PC-3 (cell line): ENCODE results near the gene XRCC2. TPM values are rescaled to one million over a fixed set of nuclear protein-coding genes. Genes with fewer than 3 reads are reported as not detected.

ENCODE experiments used
- ATAC-seq: fragments of 200-7000 bp; cut with Tn5 transposase; 2 replicates; pipeline ENCODE4 v1.9.1; 2020; ENCODE audit warnings: mild to moderate bottlenecking, moderate library complexity
- BruUV-seq: library from RNA; stranded (reverse); fragments of 400-500 nt; replicated peaks from 2 replicates; lab custom pipeline; 2021; lab: Mats Ljungman, UMichigan
- CTCF ChIA-PET: fragments of 300-600 bp; sonication (Branson Sonifier 250); formaldehyde crosslinking; loops from one replicate; lab custom pipeline; 2022; ENCODE audit warnings: antibody characterized with exemption; lab: Charles Lee
- POLR2A ChIA-PET: fragments of 300-600 bp; sonication (Branson Sonifier 250); formaldehyde crosslinking; loops from one replicate; lab custom pipeline; 2022; ENCODE audit warnings: antibody characterized with exemption; ENCODE audit not compliant: unreplicated experiment; lab: Charles Lee
- DNase-seq: peaks from one replicate; pipeline ENCODE4 v3.0.0-alpha.2; 2015
- H2AFZ ChIP-seq: fragments of 300-600 bp; sonication (generic); 2 replicates; pipeline ENCODE4 v1.6.0; 2016; ENCODE audit warnings: antibody characterized with exemption, low read length
- H3F3A ChIP-seq: fragments of 300-600 bp; sonication (generic); one replicate; pipeline ENCODE4 v1.6.0; 2017; ENCODE audit warnings: antibody characterized with exemption, low read length, control low read depth, mild to moderate bottlenecking; ENCODE audit not compliant: unreplicated experiment
- H3K27ac ChIP-seq: fragments of 300-600 bp; sonication (generic); 2 replicates; pipeline ENCODE4 v1.5.1; 2016; ENCODE audit warnings: mild to moderate bottlenecking, low read length
- H3K27me3 ChIP-seq: fragments of 300-600 bp; sonication (generic); 2 replicates; pipeline ENCODE4 v1.6.1; 2016; ENCODE audit warnings: low read length, mixed read lengths
- H3K36me3 ChIP-seq: fragments of 300-600 bp; sonication (generic); 2 replicates; pipeline ENCODE4 v1.6.1; 2016; ENCODE audit warnings: low read depth, mixed run types, low read length, mixed read lengths
- H3K4me1 ChIP-seq: fragments of 300-600 bp; sonication (generic); 2 replicates; pipeline ENCODE4 v1.5.1; 2016; ENCODE audit warnings: low read length; ENCODE audit not compliant: insufficient read depth
- H3K4me2 ChIP-seq: fragments of 300-600 bp; sonication (generic); 2 replicates; pipeline ENCODE4 v1.6.0; 2016; ENCODE audit warnings: low read length
- H3K4me3 ChIP-seq: fragments of 300-600 bp; sonication (generic); 2 replicates; pipeline ENCODE4 v1.5.1; 2016; ENCODE audit warnings: mild to moderate bottlenecking, low read length, mixed read lengths
- H3K79me2 ChIP-seq: fragments of 300-600 bp; sonication (generic); 2 replicates; pipeline ENCODE4 v1.6.1; 2017; ENCODE audit warnings: low read length, mixed read lengths
- H3K9ac ChIP-seq: fragments of 300-600 bp; sonication (generic); 2 replicates; pipeline ENCODE4 v1.6.0; 2016; ENCODE audit warnings: mild to moderate bottlenecking, low read length
- H3K9me2 ChIP-seq: fragments of 300-600 bp; sonication (generic); replicated peaks from 2 replicates; pipeline ENCODE4 v1.6.1; 2016; ENCODE audit warnings: mixed run types, low read length, mixed read lengths
- H3K9me3 ChIP-seq: fragments of 300-600 bp; sonication (generic); 2 replicates; pipeline ENCODE4 v1.6.1; 2016; ENCODE audit warnings: low read length, mixed read lengths
- H4K20me1 ChIP-seq: fragments of 300-600 bp; sonication (generic); 2 replicates; pipeline ENCODE4 v1.6.1; 2016; ENCODE audit warnings: low read length, mixed read lengths
- EZH2 ChIP-seq: fragments of 300-600 bp; sonication (generic); IDR thresholded peaks from one replicate; pipeline ENCODE4 v1.6.1; 2017; ENCODE audit warnings: antibody characterized with exemption, mild to moderate bottlenecking, low read length; ENCODE audit not compliant: unreplicated experiment
- EZH2phosphoT487 ChIP-seq: fragments of 300-600 bp; sonication (generic); IDR thresholded peaks from 2 replicates; pipeline ENCODE4 v1.6.1; 2018; ENCODE audit warnings: mild to moderate bottlenecking, antibody characterized with exemption, low read length, borderline replicate concordance
- intact Hi-C: fragments of 100-400 bp; cut with micrococcal nuclease; formaldehyde crosslinking; loops from 2 replicates; pipeline ENCODE4 v1.9.0; 2023
- total RNA-seq: library from RNA; depleted of rRNA; stranded (reverse); fragments of >200 nt; gene quantifications from 2 replicates; pipeline ENCODE4 v1.2.3, GENCODE V29; 2014
- TF ChIP-seq, protein P1 (sequence below): fragments of 300-600 bp; sonication (generic); conservative IDR thresholded peaks from 2 replicates; pipeline ENCODE4 v1.5.1; 2017; ENCODE audit warnings: antibody characterized with exemption, low read depth, mild to moderate bottlenecking, low read length

XRCC2 gene
- total RNA-seq, 1 experiment from 2014 or later: 18.7 TPM

DNA sequence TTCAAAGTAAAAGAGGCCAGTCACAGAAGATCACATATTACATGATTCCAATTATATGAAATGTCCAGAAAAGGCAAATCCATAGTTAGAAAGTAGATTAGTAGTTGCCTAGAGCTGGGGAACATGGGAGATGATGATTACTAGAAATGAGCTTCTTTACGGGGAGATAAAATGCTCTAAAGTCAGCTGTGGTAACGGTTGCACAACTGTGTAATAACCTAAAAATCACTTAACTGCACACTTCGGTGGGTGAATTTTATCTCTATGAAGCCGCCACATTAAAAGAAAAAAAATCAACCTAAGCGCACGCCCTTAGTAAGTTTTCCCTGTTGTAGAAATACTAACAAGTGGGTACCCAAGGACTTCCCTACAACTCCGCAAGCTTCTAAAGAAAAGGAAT, 15.9 kb downstream of the XRCC2 start:
- Histone ChIP-seq H3K4me2 (no peak overlapping the region), H3K9me2 (no peaks in the 10 kb centered on the region), H3K4me3 (no peak overlapping the region), H3K79me2 (peaks cover 32% of the 10 kb centered on the region), H3K27me3 (no peaks in the 10 kb centered on the region), H3K4me1 (no peaks in the 10 kb centered on the region), H4K20me1 (no peaks in the 10 kb centered on the region), H3K36me3 (peaks cover 16% of the 10 kb centered on the region; the same call in 1 of the 2 replicates), H3K9me3 (no peaks in the 10 kb centered on the region), H3F3A (no peaks in the 10 kb centered on the region), H3K9ac (no peak overlapping the region), H2AFZ (no peak overlapping the region), H3K27ac (no peak overlapping the region)
- ChIA-PET POLR2A (no interaction called here), CTCF (no interaction called here)
- no TSS peak for BruUV-seq
- intact Hi-C loops: no loop called here
- TF ChIP-seq EZH2phosphoT487: no peak
- TF ChIP-seq, protein P1, sequence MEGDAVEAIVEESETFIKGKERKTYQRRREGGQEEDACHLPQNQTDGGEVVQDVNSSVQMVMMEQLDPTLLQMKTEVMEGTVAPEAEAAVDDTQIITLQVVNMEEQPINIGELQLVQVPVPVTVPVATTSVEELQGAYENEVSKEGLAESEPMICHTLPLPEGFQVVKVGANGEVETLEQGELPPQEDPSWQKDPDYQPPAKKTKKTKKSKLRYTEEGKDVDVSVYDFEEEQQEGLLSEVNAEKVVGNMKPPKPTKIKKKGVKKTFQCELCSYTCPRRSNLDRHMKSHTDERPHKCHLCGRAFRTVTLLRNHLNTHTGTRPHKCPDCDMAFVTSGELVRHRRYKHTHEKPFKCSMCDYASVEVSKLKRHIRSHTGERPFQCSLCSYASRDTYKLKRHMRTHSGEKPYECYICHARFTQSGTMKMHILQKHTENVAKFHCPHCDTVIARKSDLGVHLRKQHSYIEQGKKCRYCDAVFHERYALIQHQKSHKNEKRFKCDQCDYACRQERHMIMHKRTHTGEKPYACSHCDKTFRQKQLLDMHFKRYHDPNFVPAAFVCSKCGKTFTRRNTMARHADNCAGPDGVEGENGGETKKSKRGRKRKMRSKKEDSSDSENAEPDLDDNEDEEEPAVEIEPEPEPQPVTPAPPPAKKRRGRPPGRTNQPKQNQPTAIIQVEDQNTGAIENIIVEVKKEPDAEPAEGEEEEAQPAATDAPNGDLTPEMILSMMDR: no peak
- no peak for TF ChIP-seq EZH2
- ATAC-seq: no peak
- DNase-seq: no peak

DNA sequence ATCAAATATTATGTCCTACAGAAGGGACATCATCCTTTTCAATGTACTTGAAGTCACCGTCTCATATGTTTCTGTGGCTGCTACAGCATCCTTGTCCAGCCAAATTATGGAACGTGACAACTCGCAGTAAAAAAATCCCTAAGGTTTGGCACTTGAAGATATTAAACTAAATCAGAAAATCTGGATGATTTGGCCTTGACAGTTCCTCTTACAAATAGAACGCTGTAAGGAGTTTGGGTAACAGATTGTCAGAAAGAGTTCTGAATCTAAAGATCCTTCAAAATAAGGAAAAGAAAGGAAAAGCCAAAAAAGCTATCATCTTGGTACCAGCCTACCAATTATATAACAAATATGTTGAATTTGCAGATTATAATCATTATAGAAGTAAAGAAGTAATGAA, 21.0 kb downstream of the XRCC2 start:
- H3K79me2 ChIP-seq: peaks cover 10% of the 10 kb centered on the region; the same call in 1 of the 2 replicates
- no peak overlapping the region for H2AFZ ChIP-seq
- peaks cover 15% of the 10 kb centered on the region for H3K36me3 ChIP-seq
- no peak overlapping the region for H3K9ac ChIP-seq
- H3F3A ChIP-seq: no peaks in the 10 kb centered on the region
- TF ChIP-seq, protein P1: no peak
- TF ChIP-seq EZH2 (no peak), EZH2phosphoT487 (no peak)
- H3K4me3 ChIP-seq: no peak overlapping the region
- DNase-seq: no peak
- intact Hi-C loops: no loop called here
- H4K20me1 ChIP-seq: no peaks in the 10 kb centered on the region
- H3K9me2 ChIP-seq: no peaks in the 10 kb centered on the region
- H3K9me3 ChIP-seq: no peaks in the 10 kb centered on the region
- no peak overlapping the region for H3K27ac ChIP-seq
- no peak overlapping the region for H3K4me2 ChIP-seq
- no TSS peak for BruUV-seq
- ChIA-PET CTCF (no interaction called here), POLR2A (no interaction called here)
- H3K4me1 ChIP-seq: no peaks in the 10 kb centered on the region
- no peaks in the 10 kb centered on the region for H3K27me3 ChIP-seq
- no peak for ATAC-seq

DNA sequence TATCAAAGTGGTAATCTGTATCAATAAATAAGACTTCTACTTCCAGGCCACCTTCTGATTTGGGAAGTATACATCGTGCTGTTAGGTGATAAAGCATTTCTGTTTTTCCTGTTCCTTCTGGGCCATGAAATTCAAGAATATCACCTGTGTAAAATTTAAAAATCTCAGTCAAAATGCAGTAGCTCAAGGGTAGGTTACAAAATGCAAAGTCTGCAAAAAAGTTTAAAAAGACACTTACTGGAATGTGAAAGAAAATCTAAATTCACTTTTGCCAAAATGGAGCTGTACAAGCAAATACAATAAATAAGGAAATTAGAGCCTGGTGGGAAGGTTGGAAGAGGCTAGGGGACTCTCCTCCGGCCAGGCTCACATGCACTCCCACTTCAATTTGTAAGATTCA, 26.7 kb downstream of the XRCC2 start:
- H3F3A ChIP-seq: no peaks in the 10 kb centered on the region
- ATAC-seq (no peak), DNase-seq (no peak)
- no peaks in the 10 kb centered on the region for H3K4me1 ChIP-seq
- H3K4me3 ChIP-seq: no peak overlapping the region
- H3K4me2 ChIP-seq: no peak overlapping the region
- ChIA-PET POLR2A (no interaction called here), CTCF (no interaction called here)
- BruUV-seq: no TSS peak
- H3K9me2 ChIP-seq: no peaks in the 10 kb centered on the region
- intact Hi-C loops: no loop called here
- H3K79me2 ChIP-seq: no peaks in the 10 kb centered on the region; the same call in 1 of the 2 replicates
- H3K27me3 ChIP-seq: no peaks in the 10 kb centered on the region
- no peaks in the 10 kb centered on the region for H3K9me3 ChIP-seq
- H2AFZ ChIP-seq: no peak overlapping the region
- TF ChIP-seq EZH2 (no peak), EZH2phosphoT487 (no peak)
- TF ChIP-seq, protein P1: no peak
- H3K9ac ChIP-seq: no peak overlapping the region
- no peak overlapping the region for H3K27ac ChIP-seq
- peaks cover 31% of the 10 kb centered on the region for H3K36me3 ChIP-seq
- no peaks in the 10 kb centered on the region for H4K20me1 ChIP-seq
